Subcutaneous adipose tissue (tissue), 4 donors: ENCODE measurements around the gene ARSK. TPM values are rescaled to one million over a fixed set of nuclear protein-coding genes. Genes with fewer than 3 reads are reported as not detected.

ENCODE experiments used
- total RNA-seq, 4 donors: library from RNA; depleted of rRNA; stranded (reverse); fragments of >200 nt; gene quantifications; one replicate each; pipeline ENCODE4 v1.1.0, GENCODE V29; 2016
- TF ChIP-seq, protein P1 (sequence below): fragments of 450-650 bp; IDR thresholded peaks from one replicate; pipeline ENCODE4 v1.5.1; 2016; ENCODE audit warnings: low read depth, mild to moderate bottlenecking, control low read depth, antibody characterized with exemption, moderate library complexity

Gene ARSK
- total RNA-seq, 4 donors from 2014 or later: 4.9 to 12.9 (median 7.7) TPM

DNA sequence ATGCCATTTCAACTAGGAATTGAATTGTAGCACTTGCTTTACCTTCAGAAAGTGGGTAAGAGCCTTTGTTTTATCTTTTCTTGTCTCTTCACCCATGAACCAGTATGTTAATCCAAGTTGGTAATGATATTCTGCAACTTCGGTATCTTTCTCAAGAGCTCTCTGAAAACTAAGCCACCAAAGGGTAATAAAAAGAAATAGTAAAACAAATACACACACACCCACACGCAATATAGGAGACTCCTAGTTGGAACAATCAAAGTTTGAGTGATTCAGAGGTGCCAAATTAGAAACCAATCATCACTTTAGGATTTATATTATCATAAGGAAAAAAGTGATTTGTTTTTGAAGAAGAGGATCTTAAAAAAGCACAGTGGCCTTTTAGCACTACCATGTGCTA, 30.5 kb upstream of the ARSK start:
- TF ChIP-seq, protein P1, sequence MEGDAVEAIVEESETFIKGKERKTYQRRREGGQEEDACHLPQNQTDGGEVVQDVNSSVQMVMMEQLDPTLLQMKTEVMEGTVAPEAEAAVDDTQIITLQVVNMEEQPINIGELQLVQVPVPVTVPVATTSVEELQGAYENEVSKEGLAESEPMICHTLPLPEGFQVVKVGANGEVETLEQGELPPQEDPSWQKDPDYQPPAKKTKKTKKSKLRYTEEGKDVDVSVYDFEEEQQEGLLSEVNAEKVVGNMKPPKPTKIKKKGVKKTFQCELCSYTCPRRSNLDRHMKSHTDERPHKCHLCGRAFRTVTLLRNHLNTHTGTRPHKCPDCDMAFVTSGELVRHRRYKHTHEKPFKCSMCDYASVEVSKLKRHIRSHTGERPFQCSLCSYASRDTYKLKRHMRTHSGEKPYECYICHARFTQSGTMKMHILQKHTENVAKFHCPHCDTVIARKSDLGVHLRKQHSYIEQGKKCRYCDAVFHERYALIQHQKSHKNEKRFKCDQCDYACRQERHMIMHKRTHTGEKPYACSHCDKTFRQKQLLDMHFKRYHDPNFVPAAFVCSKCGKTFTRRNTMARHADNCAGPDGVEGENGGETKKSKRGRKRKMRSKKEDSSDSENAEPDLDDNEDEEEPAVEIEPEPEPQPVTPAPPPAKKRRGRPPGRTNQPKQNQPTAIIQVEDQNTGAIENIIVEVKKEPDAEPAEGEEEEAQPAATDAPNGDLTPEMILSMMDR: no peak

DNA sequence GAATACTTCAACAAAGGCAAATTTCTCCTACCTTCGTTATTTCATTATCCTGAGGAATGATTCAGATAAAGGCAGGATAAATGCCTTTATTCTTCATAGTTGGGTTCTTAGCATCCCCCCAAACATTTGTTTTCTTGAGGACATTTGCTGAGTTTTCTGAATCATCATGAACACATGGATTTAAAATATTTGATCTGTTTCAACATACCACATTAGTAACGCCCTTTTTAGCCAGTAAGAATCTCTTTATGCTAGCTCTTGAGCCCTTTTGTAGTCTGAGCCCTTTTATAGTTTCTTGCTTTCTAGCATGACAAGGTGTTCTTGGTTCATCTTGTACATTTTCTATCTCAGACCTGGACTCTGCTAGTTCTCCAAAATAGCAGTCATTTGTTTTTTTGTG, 28.0 kb upstream of the ARSK start:
- TF ChIP-seq, protein P1: no peak

DNA sequence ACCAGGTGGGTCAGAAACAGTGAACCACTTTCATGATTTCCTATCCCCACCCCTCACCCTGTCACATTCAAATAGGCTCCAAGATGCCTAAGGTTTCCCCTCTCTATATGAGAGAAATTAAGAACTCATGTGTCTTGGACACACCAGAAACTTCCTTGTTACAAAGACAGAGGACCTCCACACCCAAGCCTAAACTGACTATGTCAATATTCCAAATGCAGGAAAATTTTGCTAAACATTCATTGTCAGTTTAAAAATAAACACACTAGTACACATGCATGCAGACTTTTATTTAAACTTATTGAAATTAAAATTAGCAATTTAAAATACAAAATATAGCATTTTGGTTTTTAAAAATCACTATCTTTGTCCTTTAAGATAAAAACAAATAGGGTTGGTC, 26.3 kb upstream of the ARSK start:
- TF ChIP-seq, protein P1: no peak

DNA sequence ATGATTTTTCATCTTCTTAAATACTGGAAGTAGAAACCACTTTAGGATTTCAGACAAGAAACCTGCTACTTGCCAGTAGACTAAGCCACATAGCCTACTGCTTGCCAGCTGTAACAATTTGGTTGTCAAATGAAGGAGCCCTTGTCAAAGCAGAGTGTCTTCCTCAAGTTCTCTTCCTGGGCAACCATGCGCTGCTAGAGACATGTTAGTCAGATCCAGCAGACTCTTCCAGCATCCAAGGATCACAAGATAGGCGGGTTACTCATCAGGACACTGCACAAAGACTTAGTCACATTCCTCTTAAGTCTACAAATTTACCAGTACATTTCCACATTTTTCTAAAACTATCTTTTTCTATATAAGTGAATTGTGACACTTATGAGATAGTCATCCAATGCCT, 24.5 kb upstream of the ARSK start:
- TF ChIP-seq, protein P1: no peak

DNA sequence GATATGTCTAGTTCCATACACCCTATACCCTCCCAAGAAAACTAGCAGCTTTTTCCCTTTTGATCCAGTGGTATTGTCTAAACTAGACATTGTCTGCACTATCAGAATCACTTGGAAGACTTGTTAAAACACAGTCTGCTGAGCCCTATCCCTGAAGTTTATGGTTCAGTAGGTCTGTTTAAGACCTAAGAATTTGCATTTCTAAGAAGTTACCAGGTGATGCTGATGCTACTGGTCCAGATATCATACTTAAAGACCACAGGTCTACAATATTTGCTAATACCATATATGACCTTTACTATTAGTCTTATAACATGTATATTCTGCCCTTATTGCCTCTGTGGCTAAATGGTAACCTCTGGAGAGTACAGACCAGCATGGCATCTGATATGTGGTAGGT, 23.4 kb upstream of the ARSK start:
- TF ChIP-seq, protein P1: no peak

DNA sequence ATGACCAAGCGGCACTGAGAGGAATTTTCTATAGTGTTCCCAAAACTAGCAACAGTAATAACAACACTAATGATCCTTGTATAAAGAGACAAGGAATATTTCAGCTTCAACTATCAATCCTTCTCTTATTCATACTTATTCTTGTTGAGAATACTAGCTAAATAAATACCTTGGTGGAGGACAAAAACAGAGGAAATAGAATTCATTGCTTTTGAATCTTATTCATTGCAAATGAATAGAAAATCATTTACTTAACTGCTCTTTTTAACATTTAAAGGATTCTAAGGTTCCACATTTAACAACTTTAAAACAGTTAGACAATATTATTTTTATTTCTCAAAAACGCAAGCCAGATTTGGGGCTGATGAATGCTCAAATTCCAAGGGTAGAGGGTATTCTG, 22.5 kb upstream of the ARSK start:
- TF ChIP-seq, protein P1: no peak

DNA sequence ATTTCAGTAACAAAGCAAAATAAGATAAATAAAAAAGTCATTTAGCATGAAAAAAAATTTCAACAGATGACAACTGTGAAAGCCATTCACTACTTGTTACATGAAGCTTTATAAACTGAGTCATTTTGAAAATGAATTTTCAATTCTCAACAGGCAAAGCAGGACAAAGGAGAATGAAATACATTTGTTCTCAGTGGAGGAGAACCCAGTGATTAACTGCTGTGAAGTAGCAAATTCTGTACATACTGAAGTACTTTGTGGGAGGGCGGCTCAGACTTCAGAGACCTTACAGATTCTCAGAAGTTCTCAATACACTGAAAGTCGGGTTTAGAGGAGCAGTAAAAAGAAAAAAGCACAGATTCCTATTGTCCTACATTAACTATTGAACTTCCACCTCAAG, 21.8 kb upstream of the ARSK start:
- TF ChIP-seq, protein P1: no peak

DNA sequence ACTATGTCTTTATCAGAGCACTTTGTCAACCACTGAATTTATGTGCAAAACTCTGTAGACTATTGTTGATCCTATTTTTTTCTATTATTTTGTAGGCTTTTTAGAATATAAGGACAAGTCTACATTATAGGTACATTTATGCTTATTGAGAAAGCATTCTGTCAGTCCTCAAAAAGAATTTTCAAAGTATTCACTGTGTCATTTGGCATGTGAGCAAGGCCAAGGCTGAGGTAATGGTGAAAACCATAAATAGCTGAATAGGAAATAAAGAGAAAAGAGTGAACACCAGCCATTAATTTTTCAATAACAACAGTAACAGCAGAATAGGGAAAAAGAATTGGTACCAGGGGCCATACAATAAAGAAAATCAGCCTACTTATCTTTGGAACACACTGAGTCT, 21.1 kb upstream of the ARSK start:
- TF ChIP-seq, protein P1: no peak
